ENCODE data around the gene MAPT.
"Not testable (repeated sequence)": the region's sequence is repeated elsewhere in the genome, so short reads cannot be mapped to it uniquely, and the experiment has no call there.

The MAPT gene

DNA sequence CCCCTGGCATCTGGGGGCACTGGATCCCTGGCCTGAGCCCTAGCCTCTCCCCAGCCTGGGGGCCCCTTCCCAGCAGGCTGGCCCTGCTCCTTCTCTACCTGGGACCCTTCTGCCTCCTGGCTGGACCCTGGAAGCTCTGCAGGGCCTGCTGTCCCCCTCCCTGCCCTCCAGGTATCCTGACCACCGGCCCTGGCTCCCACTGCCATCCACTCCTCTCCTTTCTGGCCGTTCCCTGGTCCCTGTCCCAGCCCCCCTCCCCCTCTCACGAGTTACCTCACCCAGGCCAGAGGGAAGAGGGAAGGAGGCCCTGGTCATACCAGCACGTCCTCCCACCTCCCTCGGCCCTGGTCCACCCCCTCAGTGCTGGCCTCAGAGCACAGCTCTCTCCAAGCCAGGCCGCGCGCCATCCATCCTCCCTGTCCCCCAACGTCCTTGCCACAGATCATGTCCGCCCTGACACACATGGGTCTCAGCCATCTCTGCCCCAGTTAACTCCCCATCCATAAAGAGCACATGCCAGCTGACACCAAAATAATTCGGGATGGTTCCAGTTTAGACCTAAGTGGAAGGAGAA, 118.2 kb downstream of the MAPT start:
- Histone ChIP-seq H3K36me3 (replicated peaks) (no peaks in the 10 kb centered on the region), H3K27me3 (replicated peaks) (no peaks in the 10 kb centered on the region), H3K27ac (no peak overlapping the region), H3K4me3 (ENCODE audit: low read depth, low read length) (no peak overlapping the region)
- DNase-seq, result no peak
- in situ Hi-C loops (cut with HindIII; ENCODE audit: low pct_ligation_motif_present, low sequenced_read_pairs), result no loop called here
- TF ChIP-seq, protein P1, sequence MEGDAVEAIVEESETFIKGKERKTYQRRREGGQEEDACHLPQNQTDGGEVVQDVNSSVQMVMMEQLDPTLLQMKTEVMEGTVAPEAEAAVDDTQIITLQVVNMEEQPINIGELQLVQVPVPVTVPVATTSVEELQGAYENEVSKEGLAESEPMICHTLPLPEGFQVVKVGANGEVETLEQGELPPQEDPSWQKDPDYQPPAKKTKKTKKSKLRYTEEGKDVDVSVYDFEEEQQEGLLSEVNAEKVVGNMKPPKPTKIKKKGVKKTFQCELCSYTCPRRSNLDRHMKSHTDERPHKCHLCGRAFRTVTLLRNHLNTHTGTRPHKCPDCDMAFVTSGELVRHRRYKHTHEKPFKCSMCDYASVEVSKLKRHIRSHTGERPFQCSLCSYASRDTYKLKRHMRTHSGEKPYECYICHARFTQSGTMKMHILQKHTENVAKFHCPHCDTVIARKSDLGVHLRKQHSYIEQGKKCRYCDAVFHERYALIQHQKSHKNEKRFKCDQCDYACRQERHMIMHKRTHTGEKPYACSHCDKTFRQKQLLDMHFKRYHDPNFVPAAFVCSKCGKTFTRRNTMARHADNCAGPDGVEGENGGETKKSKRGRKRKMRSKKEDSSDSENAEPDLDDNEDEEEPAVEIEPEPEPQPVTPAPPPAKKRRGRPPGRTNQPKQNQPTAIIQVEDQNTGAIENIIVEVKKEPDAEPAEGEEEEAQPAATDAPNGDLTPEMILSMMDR (IDR thresholded peaks at IDR 0.05; ENCODE audit: low read depth, low read length, missing control alignments), result no peak

DNA sequence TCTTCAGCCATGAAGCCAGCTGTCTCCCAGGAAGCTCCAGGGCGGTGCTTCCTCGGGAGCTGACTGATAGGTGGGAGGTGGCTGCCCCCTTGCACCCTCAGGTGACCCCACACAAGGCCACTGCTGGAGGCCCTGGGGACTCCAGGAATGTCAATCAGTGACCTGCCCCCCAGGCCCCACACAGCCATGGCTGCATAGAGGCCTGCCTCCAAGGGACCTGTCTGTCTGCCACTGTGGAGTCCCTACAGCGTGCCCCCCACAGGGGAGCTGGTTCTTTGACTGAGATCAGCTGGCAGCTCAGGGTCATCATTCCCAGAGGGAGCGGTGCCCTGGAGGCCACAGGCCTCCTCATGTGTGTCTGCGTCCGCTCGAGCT, 118.8 kb downstream of the MAPT start:
- no peak overlapping the region for H3K27ac ChIP-seq

DNA sequence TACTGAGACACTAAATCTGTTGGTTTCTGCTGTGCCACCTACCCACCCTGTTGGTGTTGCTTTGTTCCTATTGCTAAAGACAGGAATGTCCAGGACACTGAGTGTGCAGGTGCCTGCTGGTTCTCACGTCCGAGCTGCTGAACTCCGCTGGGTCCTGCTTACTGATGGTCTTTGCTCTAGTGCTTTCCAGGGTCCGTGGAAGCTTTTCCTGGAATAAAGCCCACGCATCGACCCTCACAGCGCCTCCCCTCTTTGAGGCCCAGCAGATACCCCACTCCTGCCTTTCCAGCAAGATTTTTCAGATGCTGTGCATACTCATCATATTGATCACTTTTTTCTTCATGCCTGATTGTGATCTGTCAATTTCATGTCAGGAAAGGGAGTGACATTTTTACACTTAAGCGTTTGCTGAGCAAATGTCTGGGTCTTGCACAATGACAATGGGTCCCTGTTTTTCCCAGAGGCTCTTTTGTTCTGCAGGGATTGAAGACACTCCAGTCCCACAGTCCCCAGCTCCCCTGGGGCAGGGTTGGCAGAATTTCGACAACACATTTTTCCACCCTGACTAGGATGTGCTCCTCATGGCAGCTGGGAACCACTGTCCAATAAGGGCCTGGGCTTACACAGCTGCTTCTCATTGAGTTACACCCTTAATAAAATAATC, 119.3 kb downstream of the MAPT start:
- Histone ChIP-seq H3K27me3 (replicated peaks) (no peaks in the 10 kb centered on the region), H3K4me3 (ENCODE audit: low read depth, low read length) (no peak overlapping the region), H3K27ac (no peak overlapping the region), H3K36me3 (replicated peaks) (no peaks in the 10 kb centered on the region)
- TF ChIP-seq, protein P1 (IDR thresholded peaks at IDR 0.05; ENCODE audit: low read depth, low read length, missing control alignments), result no peak
- DNase-seq, result peak; percentile 20
- in situ Hi-C loops (cut with HindIII; ENCODE audit: low pct_ligation_motif_present, low sequenced_read_pairs), result no loop called here

More for the DNA sequence above, 118.8 kb downstream of the MAPT start:
- Histone ChIP-seq H3K27me3 (replicated peaks) (no peaks in the 10 kb centered on the region), H3K36me3 (replicated peaks) (no peaks in the 10 kb centered on the region), H3K4me3 (ENCODE audit: low read depth, low read length) (no peak overlapping the region)
- DNase-seq, result no peak
- TF ChIP-seq, protein P1 (IDR thresholded peaks at IDR 0.05; ENCODE audit: low read depth, low read length, missing control alignments), result no peak
- in situ Hi-C loops (cut with HindIII; ENCODE audit: low pct_ligation_motif_present, low sequenced_read_pairs), result no loop called here

DNA sequence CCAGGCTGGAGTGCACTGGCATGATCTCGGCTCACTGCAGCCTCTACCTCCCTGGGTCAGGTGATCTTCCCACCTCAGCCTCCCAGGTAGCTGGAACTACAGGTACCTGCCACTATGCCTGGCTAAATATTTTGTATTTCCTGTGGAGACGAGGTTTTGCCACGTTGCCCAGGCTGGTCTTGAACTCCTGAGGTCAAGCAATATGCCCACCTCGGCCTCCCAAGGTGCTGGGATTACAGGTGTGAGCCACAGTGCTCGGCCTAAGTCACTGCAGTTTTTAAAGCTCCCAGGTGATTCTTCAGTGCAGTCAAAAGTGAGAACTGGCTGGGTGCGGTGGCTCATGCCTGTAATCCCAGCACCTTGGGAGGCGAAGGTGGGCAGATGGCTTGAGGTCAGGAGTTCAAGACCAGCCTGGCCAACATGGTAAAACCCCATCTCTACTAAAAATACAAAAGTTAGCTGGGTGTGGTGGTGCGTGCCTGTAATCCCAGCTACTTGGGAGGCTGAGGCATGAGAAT, 125.1 kb downstream of the MAPT start:
- H3K27ac ChIP-seq; H3K4me3 ChIP-seq (ENCODE audit: low read depth, low read length); in situ Hi-C loops (cut with HindIII; ENCODE audit: low pct_ligation_motif_present, low sequenced_read_pairs); DNase-seq; H3K36me3 ChIP-seq (replicated peaks); H3K27me3 ChIP-seq (replicated peaks): not testable (repeated sequence)

DNA sequence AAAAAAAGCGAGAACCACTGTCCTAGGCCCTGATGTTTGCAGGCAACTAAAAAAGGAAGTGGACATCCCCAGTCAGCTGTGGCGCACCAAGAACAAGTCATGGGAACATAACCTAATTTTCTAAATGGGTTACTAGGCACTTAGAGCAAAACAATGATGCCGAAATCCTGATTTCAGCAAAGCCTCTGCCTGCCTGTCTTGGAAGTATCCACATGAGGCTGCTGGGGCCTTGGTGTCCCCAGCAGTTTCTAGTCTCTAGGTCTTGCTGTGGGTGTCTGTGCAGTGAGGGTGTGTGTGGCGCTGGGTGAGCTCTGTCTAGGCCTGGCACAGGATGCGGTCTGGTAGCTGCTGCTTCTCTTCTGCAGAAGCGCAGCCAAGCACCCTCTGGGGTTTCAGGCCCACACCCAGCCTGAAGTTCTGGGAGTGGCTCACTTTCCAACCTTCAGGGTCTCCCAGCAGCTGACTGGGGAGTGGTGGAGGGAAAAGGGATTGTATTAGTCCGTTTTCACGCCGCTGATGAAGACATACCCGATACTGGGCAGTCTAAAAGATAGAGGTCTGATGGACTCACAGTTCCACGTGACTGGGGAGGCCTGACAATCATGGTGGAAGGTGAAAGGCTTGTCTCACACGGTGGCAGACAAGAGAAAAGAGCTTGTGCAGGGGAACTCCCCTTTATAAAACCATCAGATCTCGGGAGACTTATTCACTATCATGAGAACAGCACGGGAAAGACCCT, 125.8 kb downstream of the MAPT start:
- in situ Hi-C loops (cut with HindIII; ENCODE audit: low pct_ligation_motif_present, low sequenced_read_pairs), result no loop called here
- TF ChIP-seq, protein P1 (IDR thresholded peaks at IDR 0.05; ENCODE audit: low read depth, low read length, missing control alignments), result no peak
- Histone ChIP-seq H3K27me3 (replicated peaks) (no peaks in the 10 kb centered on the region), H3K36me3 (replicated peaks) (no peaks in the 10 kb centered on the region), H3K27ac (no peak overlapping the region), H3K4me3 (ENCODE audit: low read depth, low read length) (no peak overlapping the region)
- no peak for DNase-seq

DNA sequence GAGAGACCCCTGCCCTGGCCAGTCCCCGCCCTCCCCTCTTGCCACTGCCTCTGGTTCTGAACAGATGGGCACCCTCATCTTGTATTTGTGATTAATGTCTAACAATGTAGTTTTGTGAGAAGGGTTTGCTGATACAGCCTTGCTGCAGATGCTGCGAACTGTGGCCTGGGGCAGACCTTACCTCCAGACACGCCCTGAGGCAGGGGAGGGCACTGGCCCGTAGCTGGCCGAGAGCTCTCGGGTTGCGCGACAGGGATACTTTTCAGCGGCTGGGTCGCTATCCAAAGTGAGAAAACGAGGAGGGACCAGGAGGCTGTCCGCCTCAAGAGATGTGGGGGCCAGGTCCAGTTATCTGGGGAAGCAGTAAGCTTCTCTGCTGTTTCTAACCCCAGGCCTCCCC, 126.6 kb downstream of the MAPT start:
- H3K36me3 ChIP-seq (replicated peaks), result no peaks in the 10 kb centered on the region
- H3K4me3 ChIP-seq (ENCODE audit: low read depth, low read length), result no peak overlapping the region
- H3K27me3 ChIP-seq (replicated peaks), result no peaks in the 10 kb centered on the region
- DNase-seq, result no peak
- TF ChIP-seq, protein P1 (IDR thresholded peaks at IDR 0.05; ENCODE audit: low read depth, low read length, missing control alignments), result no peak
- in situ Hi-C loops (cut with HindIII; ENCODE audit: low pct_ligation_motif_present, low sequenced_read_pairs), result no loop called here
- no peak overlapping the region for H3K27ac ChIP-seq

DNA sequence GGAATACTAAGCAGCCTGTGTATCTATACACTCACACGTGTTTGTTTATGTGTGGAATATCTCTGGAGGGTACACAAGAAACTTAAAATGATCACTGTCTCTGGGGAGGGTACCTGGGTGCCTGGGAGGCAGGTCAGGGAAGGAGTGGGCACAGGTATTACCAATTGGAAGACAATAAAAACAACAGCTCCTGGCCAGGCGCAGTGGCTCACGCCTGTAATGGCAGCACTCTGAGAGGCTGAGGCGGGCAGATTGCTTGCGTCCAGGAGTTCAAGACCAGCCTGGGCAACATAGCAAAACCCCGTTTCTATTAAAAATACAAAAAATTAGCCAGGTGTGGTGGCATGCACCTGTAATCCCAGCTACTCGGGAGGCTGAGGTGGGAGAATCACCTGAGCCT, 129.0 kb downstream of the MAPT start:
- in situ Hi-C loops (cut with HindIII; ENCODE audit: low pct_ligation_motif_present, low sequenced_read_pairs); H3K4me3 ChIP-seq (ENCODE audit: low read depth, low read length); DNase-seq; H3K27ac ChIP-seq; H3K36me3 ChIP-seq (replicated peaks); H3K27me3 ChIP-seq (replicated peaks): not testable (repeated sequence)

Measured in brain microvascular endothelial cell (primary cell).